Neural cell (in vitro differentiated cells): ENCODE data around the gene EXOC8. TPM values are rescaled to one million over a fixed set of nuclear protein-coding genes. Genes with fewer than 3 reads are reported as not detected.

ENCODE experiments used
- H2AFZ ChIP-seq: fragments of 200-600, 300-800 bp; sonication (generic), shearing (Covaris generic); 2 replicates; pipeline ENCODE4 v1.6.0; 2014; ENCODE audit warnings: low read depth, mild to moderate bottlenecking, antibody characterized with exemption, low read length, moderate library complexity
- H3F3A ChIP-seq: fragments of 200-600 bp; shearing (Covaris generic); 2 replicates; pipeline ENCODE4 v1.6.1; 2016; ENCODE audit warnings: mild to moderate bottlenecking, moderate library complexity, mixed read lengths, antibody characterized with exemption, low read length; ENCODE audit not compliant: insufficient read depth, poor library complexity, severe bottlenecking
- H3K27ac ChIP-seq: fragments of 200-600, 300-800 bp; sonication (generic), shearing (Covaris generic); 2 replicates; pipeline ENCODE4 v1.5.1; 2014; ENCODE audit warnings: mild to moderate bottlenecking, low read length, moderate library complexity
- H3K27me3 ChIP-seq: fragments of 300-800, 200-600 bp; sonication (generic), shearing (Covaris generic); 2 replicates; pipeline ENCODE4 v1.6.0; 2014; ENCODE audit warnings: mild to moderate bottlenecking, low read depth, low read length, moderate library complexity; ENCODE audit not compliant: insufficient read depth
- H3K36me3 ChIP-seq: fragments of 300-800, 200-600 bp; sonication (generic), shearing (Covaris generic); 2 replicates; pipeline ENCODE4 v1.5.1; 2014; ENCODE audit warnings: mild to moderate bottlenecking, antibody characterized with exemption, low read length, moderate library complexity; ENCODE audit not compliant: insufficient read depth
- H3K4me2 ChIP-seq: fragments of 300-800, 200-600 bp; sonication (generic), shearing (Covaris generic); 2 replicates; pipeline ENCODE4 v1.6.0; 2014; ENCODE audit warnings: mild to moderate bottlenecking, low read length
- H3K4me3 ChIP-seq: fragments of 300-800, 200-600 bp; sonication (generic), shearing (Covaris generic); 2 replicates; pipeline ENCODE4 v1.5.1; 2014; ENCODE audit warnings: mild to moderate bottlenecking, low read length, moderate library complexity
- H3K79me2 ChIP-seq: fragments of 200-600 bp; shearing (Covaris generic); replicated peaks from 2 replicates; pipeline ENCODE4 v1.6.0; 2014; ENCODE audit warnings: mild to moderate bottlenecking, low read length, moderate library complexity; ENCODE audit not compliant: insufficient read depth
- H3K9ac ChIP-seq: fragments of 300-800, 200-600 bp; sonication (generic), shearing (Covaris generic); 2 replicates; pipeline ENCODE4 v1.6.1; 2016; ENCODE audit warnings: mild to moderate bottlenecking, low read length, mixed read lengths
- H3K9me2 ChIP-seq: fragments of 200-600 bp; shearing (Covaris generic); 2 replicates; pipeline ENCODE4 v1.6.1; 2016; ENCODE audit warnings: mild to moderate bottlenecking, low read length, mixed read lengths; ENCODE audit not compliant: insufficient read depth
- H3K9me3 ChIP-seq: fragments of 200-600, 300-800 bp; sonication (generic), shearing (Covaris generic); 2 replicates; pipeline ENCODE4 v1.6.1; 2016; ENCODE audit warnings: mild to moderate bottlenecking, mixed run types, low read length, moderate library complexity, mixed read lengths
- H4K20me1 ChIP-seq: fragments of 200-600 bp; shearing (Covaris generic); 2 replicates; pipeline ENCODE4 v1.6.1; 2016; ENCODE audit warnings: mild to moderate bottlenecking, mixed run types; ENCODE audit not compliant: insufficient read depth
- EP300 ChIP-seq: fragments of 450-650 bp; conservative IDR thresholded peaks from 2 replicates; pipeline ENCODE4 v1.6.1; 2014; ENCODE audit warnings: antibody characterized with exemption, mild to moderate bottlenecking, moderate library complexity; ENCODE audit not compliant: poor library complexity, severe bottlenecking
- EZH2 ChIP-seq: fragments of 200-600, 300-800 bp; shearing (Covaris generic), sonication (generic); IDR thresholded peaks from 2 replicates; pipeline ENCODE4 v1.6.1; 2014; ENCODE audit warnings: antibody characterized with exemption, low read length, borderline replicate concordance, mild to moderate bottlenecking; ENCODE audit not compliant: insufficient read depth, poor library complexity, severe bottlenecking
- MXI1 ChIP-seq: fragments of 450-650 bp; conservative IDR thresholded peaks from 2 replicates; pipeline ENCODE4 v1.6.1; 2014; ENCODE audit warnings: antibody characterized with exemption, mild to moderate bottlenecking; ENCODE audit not compliant: poor library complexity, severe bottlenecking
- POLR2AphosphoS5 ChIP-seq: IDR thresholded peaks from 2 replicates; pipeline ENCODE4 v1.6.1; 2012
- RAD21 ChIP-seq: fragments of 450-650 bp; conservative IDR thresholded peaks from 2 replicates; pipeline ENCODE4 v1.6.1; 2014; ENCODE audit warnings: antibody characterized with exemption, mild to moderate bottlenecking, moderate library complexity
- SMC3 ChIP-seq: fragments of 450-650 bp; conservative IDR thresholded peaks from 2 replicates; pipeline ENCODE4 v1.6.1; 2014; ENCODE audit warnings: antibody characterized with exemption, mild to moderate bottlenecking, moderate library complexity; ENCODE audit not compliant: poor library complexity
- TAF1 ChIP-seq: IDR thresholded peaks from 2 replicates; pipeline ENCODE4 v1.6.1; 2012; ENCODE audit warnings: low read depth
- polyA plus RNA-seq: library from polyadenylated mRNA; depleted of rRNA; stranded (reverse); fragments of >200 nt; gene quantifications from 2 replicates; pipeline ENCODE4 v1.2.3, GENCODE V29; 2014
- TF ChIP-seq, protein P1 (sequence below): IDR thresholded peaks from 2 replicates; pipeline ENCODE4 v1.6.1; 2012; ENCODE audit warnings: borderline replicate concordance
- TF ChIP-seq, protein P2 (sequence below): fragments of 450-650 bp; IDR thresholded peaks from 2 replicates; pipeline ENCODE4 v1.5.1; 2014; ENCODE audit warnings: antibody characterized with exemption, mild to moderate bottlenecking, moderate library complexity; ENCODE audit not compliant: poor library complexity, severe bottlenecking

Gene EXOC8
- polyA plus RNA-seq, 1 donor from 2014 or later: 12.9 TPM

DNA sequence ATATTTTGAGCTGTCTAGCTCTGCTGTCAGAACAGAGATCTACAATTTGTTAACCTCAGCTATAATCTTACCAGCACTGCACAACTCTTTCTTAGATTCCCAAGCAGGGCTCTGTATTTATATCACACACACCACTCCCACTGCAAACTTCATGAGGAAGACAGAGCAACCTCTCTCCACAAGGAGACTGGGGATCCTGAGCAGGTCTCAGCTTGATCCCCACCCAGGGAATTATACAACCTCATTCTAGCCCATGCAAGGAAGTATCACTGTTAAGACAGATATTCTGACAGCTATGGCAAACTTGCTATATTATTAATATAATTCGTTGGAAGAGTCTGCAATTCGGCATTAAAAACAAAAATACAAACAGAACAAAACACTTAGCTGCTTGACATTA lies 44.1 kb upstream of the EXOC8 start:
- no peaks in the 10 kb centered on the region for H3F3A ChIP-seq
- no peak overlapping the region for H3K27ac ChIP-seq
- H3K79me2 ChIP-seq: no peaks in the 10 kb centered on the region
- no peak overlapping the region for H3K4me3 ChIP-seq
- H3K9ac ChIP-seq: no peak overlapping the region
- TF ChIP-seq POLR2AphosphoS5 (no peak), TAF1 (no peak), MXI1 (no peak), EZH2 (no peak), SMC3 (no peak), EP300 (no peak), RAD21 (no peak)
- TF ChIP-seq, protein P1, sequence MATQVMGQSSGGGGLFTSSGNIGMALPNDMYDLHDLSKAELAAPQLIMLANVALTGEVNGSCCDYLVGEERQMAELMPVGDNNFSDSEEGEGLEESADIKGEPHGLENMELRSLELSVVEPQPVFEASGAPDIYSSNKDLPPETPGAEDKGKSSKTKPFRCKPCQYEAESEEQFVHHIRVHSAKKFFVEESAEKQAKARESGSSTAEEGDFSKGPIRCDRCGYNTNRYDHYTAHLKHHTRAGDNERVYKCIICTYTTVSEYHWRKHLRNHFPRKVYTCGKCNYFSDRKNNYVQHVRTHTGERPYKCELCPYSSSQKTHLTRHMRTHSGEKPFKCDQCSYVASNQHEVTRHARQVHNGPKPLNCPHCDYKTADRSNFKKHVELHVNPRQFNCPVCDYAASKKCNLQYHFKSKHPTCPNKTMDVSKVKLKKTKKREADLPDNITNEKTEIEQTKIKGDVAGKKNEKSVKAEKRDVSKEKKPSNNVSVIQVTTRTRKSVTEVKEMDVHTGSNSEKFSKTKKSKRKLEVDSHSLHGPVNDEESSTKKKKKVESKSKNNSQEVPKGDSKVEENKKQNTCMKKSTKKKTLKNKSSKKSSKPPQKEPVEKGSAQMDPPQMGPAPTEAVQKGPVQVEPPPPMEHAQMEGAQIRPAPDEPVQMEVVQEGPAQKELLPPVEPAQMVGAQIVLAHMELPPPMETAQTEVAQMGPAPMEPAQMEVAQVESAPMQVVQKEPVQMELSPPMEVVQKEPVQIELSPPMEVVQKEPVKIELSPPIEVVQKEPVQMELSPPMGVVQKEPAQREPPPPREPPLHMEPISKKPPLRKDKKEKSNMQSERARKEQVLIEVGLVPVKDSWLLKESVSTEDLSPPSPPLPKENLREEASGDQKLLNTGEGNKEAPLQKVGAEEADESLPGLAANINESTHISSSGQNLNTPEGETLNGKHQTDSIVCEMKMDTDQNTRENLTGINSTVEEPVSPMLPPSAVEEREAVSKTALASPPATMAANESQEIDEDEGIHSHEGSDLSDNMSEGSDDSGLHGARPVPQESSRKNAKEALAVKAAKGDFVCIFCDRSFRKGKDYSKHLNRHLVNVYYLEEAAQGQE: no peak
- TF ChIP-seq, protein P2, sequence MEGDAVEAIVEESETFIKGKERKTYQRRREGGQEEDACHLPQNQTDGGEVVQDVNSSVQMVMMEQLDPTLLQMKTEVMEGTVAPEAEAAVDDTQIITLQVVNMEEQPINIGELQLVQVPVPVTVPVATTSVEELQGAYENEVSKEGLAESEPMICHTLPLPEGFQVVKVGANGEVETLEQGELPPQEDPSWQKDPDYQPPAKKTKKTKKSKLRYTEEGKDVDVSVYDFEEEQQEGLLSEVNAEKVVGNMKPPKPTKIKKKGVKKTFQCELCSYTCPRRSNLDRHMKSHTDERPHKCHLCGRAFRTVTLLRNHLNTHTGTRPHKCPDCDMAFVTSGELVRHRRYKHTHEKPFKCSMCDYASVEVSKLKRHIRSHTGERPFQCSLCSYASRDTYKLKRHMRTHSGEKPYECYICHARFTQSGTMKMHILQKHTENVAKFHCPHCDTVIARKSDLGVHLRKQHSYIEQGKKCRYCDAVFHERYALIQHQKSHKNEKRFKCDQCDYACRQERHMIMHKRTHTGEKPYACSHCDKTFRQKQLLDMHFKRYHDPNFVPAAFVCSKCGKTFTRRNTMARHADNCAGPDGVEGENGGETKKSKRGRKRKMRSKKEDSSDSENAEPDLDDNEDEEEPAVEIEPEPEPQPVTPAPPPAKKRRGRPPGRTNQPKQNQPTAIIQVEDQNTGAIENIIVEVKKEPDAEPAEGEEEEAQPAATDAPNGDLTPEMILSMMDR: no peak
- H3K9me3 ChIP-seq: no peaks in the 10 kb centered on the region
- no peaks in the 10 kb centered on the region for H3K36me3 ChIP-seq
- H2AFZ ChIP-seq: no peak overlapping the region
- H3K27me3 ChIP-seq: no peaks in the 10 kb centered on the region
- no peaks in the 10 kb centered on the region for H4K20me1 ChIP-seq
- no peaks in the 10 kb centered on the region for H3K9me2 ChIP-seq
- no peak overlapping the region for H3K4me2 ChIP-seq

DNA sequence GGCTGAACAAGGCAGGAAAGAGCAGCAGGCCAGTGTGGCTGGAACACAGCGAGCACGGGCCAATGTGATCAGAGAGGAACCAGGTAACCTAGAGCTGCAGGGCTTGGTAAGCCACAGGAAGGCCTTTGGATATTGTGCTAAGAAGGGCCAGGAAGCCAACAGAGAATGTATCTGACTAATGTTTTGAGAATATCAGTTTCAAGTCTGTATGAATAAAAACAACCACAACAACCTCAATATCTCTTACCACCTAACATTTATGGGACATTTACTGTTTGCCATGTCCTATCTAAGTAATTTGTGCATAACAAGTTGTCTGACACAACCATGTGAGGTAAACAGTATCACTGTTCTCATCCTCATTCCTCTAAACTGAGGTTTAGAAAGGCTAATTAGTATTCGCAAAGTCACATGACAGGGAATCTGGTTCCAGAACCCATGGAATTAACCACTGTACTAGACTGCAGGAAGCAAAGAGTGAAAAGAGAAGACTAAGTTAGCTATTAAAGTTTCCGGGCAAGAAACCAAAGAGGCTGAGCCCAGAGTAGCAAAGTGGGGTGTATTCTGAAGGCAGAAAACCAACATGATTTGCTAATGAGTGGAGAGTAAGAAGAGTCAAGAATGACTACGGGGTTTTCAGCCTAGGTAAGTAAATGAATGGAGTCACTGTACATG lies 39.4 kb upstream of the EXOC8 start:
- Histone ChIP-seq H3F3A (no peaks in the 10 kb centered on the region), H4K20me1 (no peaks in the 10 kb centered on the region), H3K79me2 (no peaks in the 10 kb centered on the region), H3K27me3 (no peaks in the 10 kb centered on the region), H3K27ac (no peak overlapping the region), H2AFZ (no peak overlapping the region), H3K4me3 (no peak overlapping the region), H3K36me3 (no peaks in the 10 kb centered on the region), H3K4me2 (no peak overlapping the region), H3K9ac (no peak overlapping the region), H3K9me3 (no peaks in the 10 kb centered on the region), H3K9me2 (no peaks in the 10 kb centered on the region)
- no peak for TF ChIP-seq EP300
- no peak for TF ChIP-seq MXI1
- TF ChIP-seq, protein P2: no peak
- TF ChIP-seq, protein P1: no peak
- no peak for TF ChIP-seq EZH2
- no peak for TF ChIP-seq RAD21
- TF ChIP-seq TAF1: no peak
- no peak for TF ChIP-seq SMC3
- no peak for TF ChIP-seq POLR2AphosphoS5
